OCI-M2 (cell line): ENCODE data around the gene ANGPTL2.

ENCODE experiments used
- DNase-seq: peaks from one replicate; lab custom pipeline; 2025; ENCODE audit not compliant: unreplicated experiment; lab: John Stamatoyannopoulos, UW

Gene ANGPTL2

GRCh38 chr9:127121628-127122175, 733 bp downstream of the ANGPTL2 start:
- no peak for DNase-seq

GRCh38 chr9:127119320-127119709, 3.1 kb downstream of the ANGPTL2 start:
- no peak for DNase-seq

DNA sequence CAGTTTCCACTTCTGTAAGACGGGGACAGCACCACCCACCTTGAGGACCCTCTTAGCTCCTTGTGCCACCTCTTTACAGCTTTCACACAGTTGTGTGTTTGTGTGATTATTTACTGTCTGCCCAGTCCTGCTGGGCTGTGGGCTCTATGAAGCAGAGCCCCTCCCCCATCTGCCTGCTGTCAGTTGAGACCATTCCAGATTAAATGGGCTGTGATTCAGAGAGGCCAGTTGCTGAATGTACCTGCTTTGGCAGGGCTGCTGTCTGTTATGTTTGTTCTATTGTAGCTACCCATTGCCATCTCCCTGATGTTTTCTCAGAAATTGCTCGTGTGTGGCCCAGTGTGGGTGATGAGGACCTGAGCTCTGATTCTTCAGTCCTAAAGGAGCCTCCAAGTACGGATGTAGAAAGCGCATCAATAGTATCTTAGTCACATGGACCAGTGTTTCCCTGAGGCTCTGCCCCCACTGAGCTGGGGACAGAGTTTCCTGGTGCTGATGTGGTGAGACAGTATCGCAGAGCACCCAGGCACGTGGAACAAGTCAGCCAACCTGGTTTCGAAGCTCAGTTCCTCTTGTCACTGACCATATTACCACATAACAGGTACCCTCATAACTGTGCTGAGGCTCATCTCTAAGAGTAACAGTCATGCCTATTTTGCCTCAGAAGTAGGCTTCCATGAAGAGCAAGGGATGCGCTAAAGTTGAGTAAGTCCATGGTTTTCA, 3.7 kb downstream of the ANGPTL2 start:
- DNase-seq = no peak

DNA sequence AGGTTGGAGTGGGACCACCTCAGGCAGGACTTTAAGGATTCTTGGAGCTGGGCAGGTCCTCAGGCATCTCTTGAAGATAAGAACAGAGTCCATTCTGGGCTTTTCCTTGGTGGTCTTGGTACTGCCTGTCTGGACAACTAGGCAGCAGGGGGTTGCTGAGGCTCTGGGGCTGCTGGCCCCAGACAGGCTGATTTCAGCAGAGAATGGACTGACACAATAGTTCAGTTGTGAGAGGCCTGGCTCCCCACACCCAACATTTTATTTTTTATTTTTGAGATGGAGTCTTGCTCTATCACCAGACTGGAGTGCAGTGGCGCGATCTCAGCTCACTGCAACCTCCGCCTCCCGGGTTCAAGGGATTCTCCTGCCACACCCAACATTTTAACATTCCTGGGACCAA, 4.6 kb downstream of the ANGPTL2 start:
- DNase-seq = no peak

GRCh38 chr9:127116957-127117356, 5.5 kb downstream of the ANGPTL2 start:
- no peak for DNase-seq

- no peak for DNase-seq
Observed at GRCh38 chr9:127116088-127116726, 6.2 kb downstream of the ANGPTL2 start.

- DNase-seq = no peak
Observed at GRCh38 chr9:127114606-127115005, 7.8 kb downstream of the ANGPTL2 start.

- no peak for DNase-seq
Observed at GRCh38 chr9:127113191-127113972, 9.1 kb downstream of the ANGPTL2 start.

- DNase-seq = no peak
Observed at GRCh38 chr9:127112735-127113161, 9.7 kb downstream of the ANGPTL2 start.

DNA sequence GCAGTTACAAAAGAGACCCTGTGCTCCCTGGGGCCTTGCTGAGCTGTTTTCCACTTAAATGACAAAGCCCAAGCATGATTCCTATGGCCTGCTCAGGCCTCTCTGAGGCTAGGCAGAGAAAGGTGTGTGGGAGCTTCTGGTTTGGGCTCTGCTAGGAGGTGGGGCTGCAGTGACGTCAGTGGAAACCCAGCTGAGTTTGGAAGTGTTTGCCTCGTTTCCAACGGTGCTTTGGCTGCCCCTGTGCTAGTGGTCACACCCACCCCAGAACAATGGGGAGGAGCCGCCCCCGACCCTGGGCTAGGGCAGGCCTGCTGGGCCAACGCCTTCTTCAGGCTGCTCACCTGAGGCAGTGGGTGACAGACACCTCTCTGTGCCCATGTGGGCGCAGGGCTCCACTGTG, 10.4 kb downstream of the ANGPTL2 start:
- DNase-seq = no peak

DNA sequence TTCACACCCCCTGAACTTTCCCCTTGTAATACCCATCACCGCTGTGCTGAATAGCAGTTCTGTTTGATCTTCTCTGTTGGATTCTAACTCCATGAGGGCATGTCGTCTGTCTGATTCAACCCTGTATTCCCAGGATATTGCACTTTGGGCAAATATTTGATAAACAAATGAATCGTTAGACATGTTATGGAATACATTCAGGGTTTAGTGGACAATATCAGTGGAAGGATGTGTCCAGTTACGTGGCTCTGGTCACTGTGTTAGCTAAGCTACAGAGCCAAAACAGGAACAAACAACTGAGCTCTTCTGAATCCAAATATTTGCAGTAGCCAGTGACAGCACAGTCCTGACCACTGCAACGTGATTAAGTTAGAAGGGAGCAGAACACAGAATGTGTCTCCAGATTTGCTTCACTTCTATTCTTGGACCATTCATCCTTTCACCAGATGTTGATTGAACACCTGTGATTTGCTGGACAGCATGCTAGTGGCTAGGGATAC, 13.2 kb downstream of the ANGPTL2 start:
- DNase-seq = no peak

- DNase-seq = no peak
Observed at GRCh38 chr9:127107929-127108876, 14.2 kb downstream of the ANGPTL2 start.

DNA sequence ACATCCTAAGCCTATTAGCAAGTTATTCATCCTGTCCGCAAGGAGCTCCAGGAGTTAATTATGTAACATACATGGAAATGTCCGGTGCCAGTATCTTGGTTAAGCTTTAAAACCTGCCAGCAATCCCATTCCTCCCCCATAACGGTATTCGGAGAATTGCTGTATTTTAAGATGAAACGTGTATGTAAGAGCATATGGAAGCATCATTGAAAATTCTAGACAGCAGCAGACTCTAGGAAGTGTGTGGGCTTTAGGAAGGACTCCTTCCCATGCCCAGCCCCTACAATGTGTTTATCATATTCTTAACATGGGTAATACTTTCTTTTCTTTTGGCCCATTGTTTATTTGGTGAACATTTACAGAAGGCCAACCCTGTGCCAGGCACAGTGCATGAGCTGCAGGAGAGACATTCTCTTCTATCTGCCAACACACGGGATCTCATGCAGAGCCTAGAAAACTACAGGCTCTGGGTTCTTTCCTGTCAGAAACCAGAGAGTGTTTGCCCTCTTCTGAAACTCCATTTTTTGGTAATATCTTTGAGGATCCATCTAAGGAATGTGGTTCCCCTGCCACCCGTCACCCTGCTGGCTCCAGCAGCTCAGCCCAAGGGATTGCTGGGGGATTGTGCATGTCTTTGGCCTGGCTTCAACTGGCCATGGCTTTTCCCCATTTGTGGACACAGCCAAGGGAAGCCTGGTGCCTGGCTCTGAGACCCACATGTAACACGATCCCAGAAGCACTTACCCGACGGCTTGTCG, 15.1 kb downstream of the ANGPTL2 start:
- no peak for DNase-seq

DNA sequence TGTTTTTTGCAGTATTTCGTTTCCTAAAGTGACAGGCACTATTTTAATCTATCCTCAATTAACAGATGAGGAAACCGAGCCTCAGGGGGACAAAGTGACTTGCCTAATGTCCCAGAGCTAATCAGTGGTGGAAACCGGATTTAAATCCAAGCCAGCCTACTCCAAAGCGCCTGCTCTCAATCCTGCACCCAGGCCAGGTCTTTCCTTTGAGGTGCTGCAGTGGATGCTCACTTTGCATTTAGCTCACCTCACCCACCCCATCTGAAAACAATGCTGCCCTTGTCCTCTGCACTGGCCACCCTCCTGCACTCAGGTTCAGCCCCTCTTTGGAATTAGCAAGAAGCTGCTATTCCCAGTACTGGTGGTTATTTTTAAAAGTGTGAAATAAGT, 16.0 kb downstream of the ANGPTL2 start:
- no peak for DNase-seq

DNA sequence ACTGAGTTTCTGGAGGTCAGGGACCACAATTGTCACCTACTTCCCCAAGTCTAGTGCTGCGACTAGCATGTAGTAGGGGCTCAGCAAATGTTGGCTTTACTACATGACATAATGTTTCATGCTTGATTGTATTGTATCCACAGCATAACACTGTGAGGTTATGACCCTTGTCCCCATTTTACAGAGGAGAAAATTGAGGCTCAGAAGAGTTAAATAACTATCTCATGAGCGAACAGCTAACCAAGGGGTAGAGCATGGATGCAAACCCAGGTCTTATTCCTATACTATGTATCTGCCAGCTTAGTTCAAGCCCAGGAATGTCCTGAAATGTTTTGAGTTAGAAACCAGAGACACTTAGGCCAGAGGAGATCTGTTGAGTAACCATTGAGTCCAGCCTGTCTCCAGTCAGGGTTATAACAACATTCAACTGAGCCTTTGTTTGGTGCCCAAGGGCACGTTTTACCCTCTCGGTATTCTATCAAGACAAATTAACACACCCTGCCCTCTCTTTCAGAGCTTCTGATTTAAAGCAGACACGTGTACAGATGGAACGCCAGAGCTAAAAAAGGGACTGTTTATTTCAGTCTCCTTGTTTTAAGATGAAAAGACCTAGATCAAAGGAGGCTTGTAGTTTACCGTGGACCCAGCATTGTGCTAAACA, 16.5 kb downstream of the ANGPTL2 start:
- no peak for DNase-seq

DNA sequence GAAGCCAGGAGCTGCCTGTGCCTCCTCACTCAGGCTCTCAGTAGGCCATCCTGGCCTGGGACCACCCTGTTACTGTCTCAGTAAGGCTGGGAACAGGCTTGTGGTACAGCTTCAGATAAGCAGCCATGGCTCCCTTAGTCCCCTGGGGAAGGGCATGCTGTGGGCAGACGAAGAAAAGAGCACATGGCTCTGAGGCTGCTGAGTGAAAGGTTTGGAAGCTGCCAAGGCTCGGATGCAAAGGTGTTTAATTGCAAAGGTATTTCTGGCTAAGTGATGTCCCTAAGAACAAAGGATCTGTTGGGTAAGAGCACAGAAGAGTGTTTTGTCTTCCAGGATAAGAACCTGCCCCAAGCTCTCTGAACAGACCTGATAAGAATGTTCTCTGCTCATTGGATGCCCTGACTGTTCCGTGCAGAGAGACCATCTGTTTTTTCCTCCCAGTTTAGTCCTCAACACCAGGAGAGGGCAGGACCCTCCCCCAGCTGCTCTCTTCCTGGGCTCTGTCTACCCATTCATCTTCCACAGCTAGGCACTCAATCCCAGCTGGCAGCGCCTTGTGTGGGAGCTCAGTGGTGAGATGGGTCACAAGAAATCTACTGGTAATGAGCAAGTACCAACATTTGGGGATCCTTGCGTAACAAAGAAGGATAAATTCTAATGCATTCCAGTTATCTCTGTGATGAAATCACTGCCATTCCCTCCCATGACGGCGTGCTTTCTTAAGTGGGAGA, 17.7 kb downstream of the ANGPTL2 start:
- peak; percentile 31 for DNase-seq

DNA sequence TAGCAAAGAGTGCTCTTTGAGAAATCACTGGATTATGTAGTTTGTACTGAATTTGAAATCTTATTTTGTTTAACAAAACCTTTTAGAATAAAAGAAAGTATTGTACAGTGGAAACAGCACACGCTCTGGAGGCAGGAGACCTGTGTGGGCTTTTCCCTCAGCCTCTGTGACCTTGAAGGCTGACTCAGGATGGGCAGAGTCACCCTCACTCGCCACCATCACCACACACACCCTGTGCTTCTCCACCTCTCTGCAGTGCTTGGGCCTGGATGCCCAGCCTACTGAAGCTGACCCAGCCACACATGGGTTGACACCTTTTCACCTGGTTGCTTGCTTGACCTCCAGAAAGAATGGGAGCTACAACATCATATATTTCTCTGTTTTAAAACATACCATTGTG, 19.6 kb downstream of the ANGPTL2 start:
- no peak for DNase-seq

GRCh38 chr9:127102176-127102575, 20.3 kb downstream of the ANGPTL2 start:
- DNase-seq = no peak

DNA sequence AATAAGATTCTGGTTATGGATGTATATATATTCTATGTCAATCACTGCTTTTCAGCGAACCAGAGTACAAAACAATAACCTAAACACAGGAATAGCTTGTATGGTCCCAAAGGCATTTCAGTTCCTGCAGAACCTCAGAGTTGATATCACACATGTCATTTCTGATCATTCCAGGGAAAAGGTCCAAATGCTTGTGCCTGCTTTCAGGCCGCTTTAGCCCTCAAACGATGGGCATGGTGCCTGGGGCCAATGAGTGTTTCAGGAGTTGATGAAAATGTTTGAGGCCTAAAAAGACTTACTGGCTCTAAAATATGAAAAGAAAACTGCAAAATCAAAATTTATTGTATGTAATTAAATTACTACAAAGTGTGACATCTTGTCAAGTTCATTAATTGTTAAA, 22.8 kb downstream of the ANGPTL2 start:
- DNase-seq = no peak
